Activated CD4-positive, alpha-beta T cell treated with anti-CD3 and anti-CD28 coated beads, Interleukin-2, amount 50 U/mL, for 4 hours (primary cell): ENCODE measurements around the gene MPPED1.

Experiments used
- DNase-seq, 2 experiments: peaks; one replicate each; pipeline ENCODE4 v3.0.0-alpha.2; 2020

The MPPED1 gene

DNA sequence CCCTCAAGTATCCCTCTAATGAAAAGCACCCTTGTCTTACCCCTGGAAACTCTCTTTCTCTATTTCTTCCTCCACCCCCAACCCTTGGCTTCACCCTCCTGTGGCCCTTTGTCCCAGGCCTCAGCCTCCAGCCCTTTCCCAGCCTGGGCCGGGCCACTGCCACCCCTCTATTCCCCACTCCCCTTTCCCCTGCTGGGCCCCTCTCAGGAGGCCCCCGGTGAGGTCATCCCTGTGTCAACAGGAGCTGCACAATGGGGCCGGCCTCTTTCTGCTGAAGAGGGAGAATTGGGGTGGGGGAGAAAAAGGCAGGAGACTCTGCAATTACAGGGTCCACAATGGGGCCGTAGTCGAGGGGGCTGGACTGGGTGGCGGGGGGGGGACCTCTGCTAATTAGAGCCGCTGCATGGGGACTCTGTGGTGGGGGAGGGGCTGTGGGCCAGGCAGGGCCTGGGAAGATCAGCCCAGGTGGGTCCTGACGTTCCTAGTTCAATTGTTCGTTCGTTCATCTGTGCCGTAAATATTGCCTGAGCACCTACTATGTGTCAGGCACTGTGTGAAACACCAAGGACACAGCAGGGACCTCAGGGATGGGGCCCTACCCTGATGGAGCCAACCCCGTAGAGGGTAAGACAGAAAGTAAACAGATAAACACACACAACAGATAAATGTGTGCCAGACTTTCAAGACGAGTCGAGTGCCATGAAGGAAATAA lies 18.5 kb upstream of the MPPED1 start:
- no peak for DNase-seq

DNA sequence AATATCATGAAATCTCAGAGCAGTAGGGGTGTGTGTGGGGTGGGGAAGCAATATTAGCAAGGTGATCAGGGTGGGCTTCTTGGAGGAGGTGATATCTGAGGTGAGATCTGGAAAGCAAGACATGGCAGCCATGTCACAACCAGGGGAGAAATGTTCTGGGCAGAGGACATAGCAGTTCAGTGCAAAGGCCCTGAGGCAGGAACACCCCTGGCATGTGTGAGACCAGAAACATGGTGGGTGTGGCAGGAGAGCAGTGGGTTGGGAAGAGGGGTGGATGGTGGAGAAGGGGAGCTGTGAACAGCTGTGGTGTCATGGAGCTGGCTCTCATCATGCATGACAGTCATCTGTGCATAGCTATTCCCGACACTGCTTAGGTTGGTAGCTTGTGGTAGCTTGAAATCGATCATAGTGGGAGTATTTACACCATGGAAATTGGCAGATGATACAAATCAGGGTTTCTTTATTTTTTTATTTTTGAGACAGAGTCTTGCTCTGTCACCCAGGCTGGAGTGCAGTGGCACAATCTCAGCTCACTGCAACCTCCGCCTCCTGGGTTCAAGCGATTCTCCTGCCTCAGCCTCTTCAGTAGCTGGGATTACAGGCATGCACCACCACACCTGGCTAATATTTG lies 17.9 kb upstream of the MPPED1 start:
- no peak for DNase-seq

DNA sequence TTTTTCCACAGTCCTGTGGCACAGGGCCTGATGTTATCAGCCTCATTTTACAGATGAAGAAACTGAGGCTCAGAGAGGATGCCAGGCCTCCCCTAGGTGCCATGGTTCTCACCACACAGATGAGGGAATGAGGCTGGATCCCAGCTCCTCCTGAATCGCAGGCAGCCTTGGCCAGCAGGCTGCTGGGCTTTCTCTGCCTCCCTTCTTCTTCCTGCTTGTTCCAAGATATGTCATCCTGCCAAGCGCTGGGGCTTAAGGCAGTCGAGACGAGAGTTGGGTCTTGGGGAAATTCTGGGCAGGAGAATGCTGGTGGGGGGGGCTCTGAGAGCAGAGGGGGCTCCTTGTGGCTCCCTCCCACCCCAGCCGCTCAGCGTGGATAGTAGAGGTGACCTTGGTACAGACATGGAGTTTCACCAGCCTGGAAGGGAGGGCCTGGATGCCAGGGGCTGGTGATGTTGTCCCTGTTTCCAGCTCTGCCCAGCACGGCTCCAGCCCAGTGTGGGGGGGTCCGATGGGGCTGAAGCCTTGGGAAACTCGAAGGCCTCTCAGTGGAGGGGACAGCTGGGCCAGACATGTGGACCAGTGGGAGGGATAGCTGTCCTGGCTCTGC lies 16.6 kb upstream of the MPPED1 start:
- no peak for DNase-seq

GRCh38 chr22:43396321-43396933 lies 15.4 kb upstream of the MPPED1 start:
- DNase-seq: no peak

- no peak for DNase-seq
Observed at GRCh38 chr22:43396934-43397457, 14.8 kb upstream of the MPPED1 start.

DNA sequence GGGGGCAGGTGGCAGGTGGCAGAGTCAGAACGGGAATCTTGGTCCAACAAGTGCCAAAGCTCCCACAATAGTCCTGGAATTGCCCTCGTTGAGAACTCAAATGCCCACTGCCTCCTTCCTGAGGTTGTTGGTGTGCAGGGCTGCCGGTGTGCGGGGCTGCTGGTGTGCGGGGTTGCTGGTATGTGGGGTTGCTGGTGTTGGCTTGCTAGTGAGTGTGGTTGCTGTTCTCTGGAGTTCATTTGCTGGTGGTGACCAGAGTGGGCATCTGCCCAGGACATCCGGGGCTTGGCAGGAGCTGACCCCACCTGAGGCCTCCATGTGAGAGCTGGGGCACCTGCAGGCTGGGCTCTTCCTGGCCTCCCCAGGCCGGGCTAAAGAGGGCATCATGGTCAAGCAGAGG lies 14.0 kb upstream of the MPPED1 start:
- no peak for DNase-seq

DNA sequence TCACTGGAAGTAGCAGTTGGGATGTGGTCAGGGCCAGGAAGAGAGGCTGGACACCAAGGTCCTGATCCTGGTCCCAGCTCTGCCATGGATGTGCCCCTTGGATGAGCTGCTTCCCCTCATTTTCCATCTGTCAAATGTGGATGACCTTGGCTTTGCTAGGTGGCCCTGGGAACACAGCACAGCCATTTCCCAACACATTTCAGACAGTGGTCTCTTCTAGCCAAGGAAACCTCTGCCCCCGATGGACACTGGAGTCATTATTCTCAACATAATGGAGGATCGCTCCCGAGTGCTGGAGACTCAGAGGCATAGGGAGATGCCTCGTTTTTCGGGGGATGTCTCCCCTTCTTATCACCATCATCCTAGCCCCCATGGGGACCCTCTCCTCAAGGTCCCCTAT lies 13.6 kb upstream of the MPPED1 start:
- DNase-seq: no peak

DNA sequence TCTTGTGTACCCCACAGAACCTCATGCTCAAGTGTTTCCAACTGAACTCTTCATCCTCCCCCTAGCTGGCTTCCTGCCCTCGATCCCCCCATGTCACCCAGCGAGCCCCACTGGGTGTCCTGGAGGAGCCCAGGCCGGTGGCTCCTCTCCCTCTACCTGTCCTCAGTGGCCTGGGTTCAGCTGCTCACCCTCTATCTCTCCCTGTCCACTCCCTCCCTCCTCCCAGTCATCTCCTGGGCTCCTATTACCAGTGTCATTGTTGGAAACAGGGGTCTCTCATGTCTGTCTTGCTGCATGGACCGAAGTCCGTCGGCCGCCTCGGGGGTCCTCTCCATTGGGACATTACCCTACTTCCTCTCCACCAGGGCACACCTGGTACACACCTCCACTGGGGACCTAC lies 12.9 kb upstream of the MPPED1 start:
- DNase-seq: no peak

GRCh38 chr22:43399338-43399979 lies 12.4 kb upstream of the MPPED1 start:
- DNase-seq: no peak

DNA sequence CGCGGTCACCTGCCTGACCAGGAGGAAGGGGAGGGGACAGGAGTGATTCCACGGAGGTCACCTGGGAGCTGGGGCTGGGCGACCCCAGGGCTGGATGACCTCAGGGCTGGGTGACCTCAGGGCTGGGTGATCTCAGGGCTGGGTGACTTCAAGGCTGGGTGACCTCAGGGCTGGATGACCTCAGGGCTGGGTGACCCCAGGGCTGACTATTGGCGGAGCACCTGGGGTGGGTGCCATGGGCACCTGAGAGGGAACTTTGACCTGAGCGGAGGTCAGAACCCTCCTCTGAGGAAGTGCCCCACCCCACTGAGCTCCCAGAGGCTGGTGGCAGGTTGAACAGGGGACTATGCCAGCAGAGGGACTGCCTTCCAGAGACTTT lies 11.8 kb upstream of the MPPED1 start:
- DNase-seq: no peak

- no peak for DNase-seq
Observed at GRCh38 chr22:43400449-43400848, 11.4 kb upstream of the MPPED1 start.

- DNase-seq: no peak
Observed at GRCh38 chr22:43401233-43401632, 10.6 kb upstream of the MPPED1 start.

DNA sequence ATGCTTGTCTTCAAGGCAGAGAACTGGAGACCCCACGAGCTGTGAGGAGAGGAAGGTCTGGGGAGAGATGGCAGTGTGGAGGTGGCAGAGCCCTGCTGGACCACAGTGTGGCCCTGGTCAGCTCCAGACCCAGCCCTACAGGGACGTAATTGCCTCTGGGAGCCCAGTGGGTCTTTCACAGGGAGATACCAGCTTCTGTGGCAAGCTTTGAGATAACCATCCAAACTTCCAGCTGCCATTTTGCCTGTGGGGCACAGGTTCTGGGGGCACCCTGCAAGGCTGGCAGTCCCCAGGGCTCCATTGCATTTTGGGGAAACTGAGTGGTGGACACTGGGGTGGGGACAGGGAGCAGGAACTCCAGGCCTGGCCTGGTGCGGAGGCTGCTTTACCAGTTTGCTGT lies 10.2 kb upstream of the MPPED1 start:
- no peak for DNase-seq

GRCh38 chr22:43402128-43402527 lies 9.7 kb upstream of the MPPED1 start:
- no peak for DNase-seq

DNA sequence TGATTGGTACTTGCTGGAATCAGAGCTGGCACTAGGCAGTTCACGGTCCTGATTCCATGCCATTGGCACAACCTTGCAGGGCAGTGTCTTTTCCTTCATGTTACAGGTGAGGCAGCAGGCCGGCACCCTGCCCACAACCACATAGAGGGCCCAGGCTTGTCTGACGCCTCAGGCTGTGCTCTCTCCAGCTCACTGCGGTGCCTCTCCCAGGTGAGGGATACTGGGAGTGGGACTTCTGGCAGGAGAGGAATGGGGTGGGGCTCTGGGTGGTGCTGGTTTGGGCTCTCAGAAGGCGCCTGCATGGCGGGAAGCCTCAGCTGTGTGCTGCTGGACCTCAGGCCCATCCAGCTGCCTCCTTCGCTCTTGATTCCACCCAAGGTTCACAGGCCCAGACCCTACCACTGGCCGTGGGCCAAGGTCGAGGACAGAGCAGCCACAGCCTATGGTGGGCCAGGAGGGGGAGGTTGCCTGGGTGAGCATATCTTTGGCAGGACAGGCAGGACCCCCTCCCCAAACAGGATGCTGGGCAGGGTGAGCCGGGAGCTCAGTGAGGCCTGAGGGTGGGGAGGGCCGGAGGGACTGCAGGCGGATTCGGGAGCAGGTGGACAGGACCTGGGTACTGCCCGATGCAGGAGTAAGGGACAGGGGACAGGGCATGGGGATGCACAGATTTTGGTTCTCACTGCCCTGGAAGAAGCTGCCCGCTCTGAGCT lies 7.0 kb upstream of the MPPED1 start:
- DNase-seq: no peak

DNA sequence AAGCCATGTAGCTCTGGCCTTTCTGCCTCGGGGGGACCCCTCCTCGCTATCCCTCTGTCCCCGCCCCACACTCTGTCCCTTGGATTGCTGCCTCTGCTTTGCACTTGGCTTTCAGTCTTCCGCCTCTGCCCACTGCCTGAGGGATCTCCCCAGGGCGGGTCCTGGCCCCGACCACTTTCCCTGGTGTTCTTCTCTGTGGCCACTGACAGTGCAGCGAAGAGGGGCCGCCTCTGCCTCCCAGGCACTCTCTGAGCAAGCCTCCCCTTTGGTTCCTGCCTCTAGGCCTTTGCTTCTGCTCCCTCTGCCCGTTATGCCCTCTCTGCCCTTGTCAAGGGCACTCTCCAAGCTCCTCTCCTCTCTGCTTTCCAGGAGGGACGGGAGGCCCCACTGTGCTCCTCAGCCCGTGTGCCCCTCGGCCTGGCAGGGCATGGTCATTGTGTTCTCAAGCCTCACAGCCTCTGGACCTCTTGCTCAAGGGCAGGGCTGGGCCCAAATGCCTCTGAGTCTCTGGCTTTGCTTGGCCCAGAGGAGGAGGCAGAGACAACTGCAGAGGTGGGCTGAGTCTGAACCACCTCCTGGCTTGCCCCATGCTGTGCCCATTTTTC lies 5.5 kb upstream of the MPPED1 start:
- DNase-seq: no peak

- DNase-seq: no peak
Observed at GRCh38 chr22:43407591-43407990, 4.2 kb upstream of the MPPED1 start.

DNA sequence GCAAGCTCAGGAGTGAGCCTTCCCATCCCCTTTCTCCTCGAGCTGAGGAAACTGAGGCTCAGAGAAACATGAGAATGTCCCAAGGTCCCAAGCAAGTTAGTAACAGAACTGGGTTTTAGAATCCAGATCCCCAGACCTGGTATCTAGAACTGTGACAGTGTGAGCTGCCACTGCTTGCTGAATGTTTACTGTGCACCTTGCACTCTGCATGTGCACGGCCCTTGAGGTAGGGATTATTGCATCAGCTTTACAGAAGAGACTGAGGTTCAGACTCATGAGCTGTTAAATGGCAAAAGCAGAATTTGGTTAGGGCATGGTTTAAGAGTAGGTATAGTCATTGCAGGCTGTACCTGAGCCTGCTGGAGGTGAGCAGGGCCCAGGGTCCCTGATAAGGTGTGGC lies 3.8 kb upstream of the MPPED1 start:
- no peak for DNase-seq

DNA sequence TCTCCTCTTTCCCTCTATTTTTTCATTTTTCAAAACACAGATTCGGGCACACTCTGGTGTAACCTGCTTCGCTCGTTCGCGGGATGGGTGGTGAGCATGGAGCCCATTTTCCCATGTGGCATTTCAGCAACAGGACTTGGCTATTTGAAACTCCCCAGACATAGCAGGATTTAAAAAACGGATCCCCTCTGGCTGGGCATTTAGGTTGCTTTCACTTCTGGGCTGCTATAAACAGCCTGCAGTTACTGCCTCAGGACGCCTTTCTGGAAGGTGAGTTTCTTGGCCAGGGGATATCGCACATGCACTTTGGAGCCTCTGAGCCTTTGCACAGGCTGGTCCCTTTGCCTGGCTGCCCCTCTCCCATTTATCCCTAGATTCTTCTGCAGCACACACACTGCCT lies 2.8 kb upstream of the MPPED1 start:
- no peak for DNase-seq

- no peak for DNase-seq
Observed at GRCh38 chr22:43409800-43410199, 2.0 kb upstream of the MPPED1 start.

DNA sequence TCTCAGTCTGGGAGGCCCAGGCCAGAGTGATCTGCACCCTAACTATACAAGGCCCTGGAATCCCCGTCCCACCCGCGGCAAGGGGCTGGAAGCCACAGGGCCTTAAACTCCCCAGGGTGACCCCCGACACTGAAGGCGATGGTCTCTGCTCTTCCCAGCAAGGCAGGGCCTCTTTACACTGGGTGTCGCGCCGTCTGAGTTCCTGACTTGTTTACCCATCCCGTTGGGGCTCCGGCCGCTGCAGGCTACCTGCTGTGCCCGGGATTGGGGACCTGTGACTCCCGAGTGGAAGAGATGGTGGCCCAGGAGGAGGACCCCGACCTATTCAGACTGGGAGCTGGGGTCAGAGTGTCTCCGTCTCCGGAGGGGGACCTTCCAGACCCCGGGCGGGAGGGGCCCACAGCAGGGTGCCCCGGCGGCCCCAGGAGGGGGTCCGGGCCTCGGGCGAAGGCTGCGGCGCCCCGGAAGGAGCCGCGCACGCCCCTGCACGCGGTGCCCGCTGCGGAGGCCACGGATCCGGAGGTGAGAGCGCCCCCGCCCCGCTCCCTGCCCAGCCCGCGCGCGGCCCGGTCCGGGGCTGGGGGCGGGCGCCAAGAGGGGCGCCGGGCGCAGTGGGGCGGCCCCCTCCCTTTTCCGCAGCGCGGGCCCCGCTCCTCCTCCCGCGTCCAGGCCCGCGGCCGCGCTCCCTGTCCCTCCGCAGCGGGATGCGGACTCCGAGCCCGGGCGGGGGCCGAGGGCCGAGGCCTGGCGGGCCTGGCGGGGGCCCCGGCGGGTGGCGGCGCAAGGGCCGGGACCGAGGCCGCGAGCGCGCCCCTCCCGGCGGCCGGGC lies 560 bp upstream of the MPPED1 start:
- no peak for DNase-seq
